Panc1 (cell line): ENCODE data around the gene ELOVL1. TPM values are rescaled to one million over a fixed set of nuclear protein-coding genes. Genes with fewer than 3 reads are reported as not detected.
"Not testable (repeated sequence)": the region's sequence is repeated elsewhere in the genome, so short reads cannot be mapped to it uniquely, and the experiment has no call there.

Experiments
- ATAC-seq: fragments of 200-7000 bp; cut with Tn5 transposase; 2 replicates; pipeline ENCODE4 v1.9.1; 2020; ENCODE audit warnings: mild to moderate bottlenecking, moderate library complexity
- BruUV-seq: library from RNA; stranded (reverse); fragments of 400-500 nt; replicated peaks from 2 replicates; lab custom pipeline; 2021; lab: Mats Ljungman, UMichigan
- CTCF ChIA-PET: fragments of 300-600 bp; sonication (Branson Sonifier 250); formaldehyde crosslinking; loops from one replicate; lab custom pipeline; 2022; ENCODE audit warnings: antibody characterized with exemption; lab: Charles Lee
- POLR2A ChIA-PET: fragments of 300-600 bp; sonication (Branson Sonifier 250); formaldehyde crosslinking; loops from one replicate; lab custom pipeline; 2022; ENCODE audit warnings: antibody characterized with exemption; lab: Charles Lee
- DNase-seq: peaks from one replicate; pipeline ENCODE4 v3.0.0-alpha.2; 2010; ENCODE audit warnings: low read depth, low spot score
- H3K27ac ChIP-seq: 2 replicates; pipeline ENCODE4 v1.5.1; 2011; ENCODE audit warnings: mild to moderate bottlenecking, low read length, inconsistent platforms
- H3K27me3 ChIP-seq: fragments of 200-500 bp; sonication (Bioruptor generic); 2 replicates; pipeline ENCODE4 v1.6.0; 2014; ENCODE audit warnings: low read length, inconsistent platforms; ENCODE audit not compliant: control insufficient read depth, insufficient read depth
- H3K36me3 ChIP-seq: fragments of 200-500 bp; sonication (Bioruptor generic); 2 replicates; pipeline ENCODE4 v1.5.1; 2014; ENCODE audit warnings: inconsistent platforms, mild to moderate bottlenecking, low read length, moderate library complexity; ENCODE audit not compliant: control insufficient read depth, insufficient read depth
- H3K4me1 ChIP-seq: 2 replicates; pipeline ENCODE4 v1.5.1; 2011; ENCODE audit warnings: inconsistent platforms, mild to moderate bottlenecking, low read length, moderate library complexity; ENCODE audit not compliant: control insufficient read depth, insufficient read depth
- H3K4me3 ChIP-seq, 2 experiments: 2 replicates each; pipeline ENCODE4 v1.5.1; 2011 to 2012; ENCODE audit warnings: low read depth in 2 of 2, low read length in 2 of 2, mild to moderate bottlenecking in 2 of 2, inconsistent platforms in 1 of 2, moderate library complexity in 1 of 2
- H3K9me3 ChIP-seq: fragments of 200-500 bp; sonication (Bioruptor generic); 2 replicates; pipeline ENCODE4 v1.5.1; 2014; ENCODE audit warnings: low read depth, mild to moderate bottlenecking, inconsistent platforms, low read length, moderate library complexity; ENCODE audit not compliant: control insufficient read depth, insufficient read depth
- CTCF ChIP-seq: fragments of 450-650 bp; IDR thresholded peaks from 2 replicates; pipeline ENCODE4 v1.5.1; 2017; ENCODE audit warnings: mild to moderate bottlenecking
- POLR2AphosphoS5 ChIP-seq: IDR thresholded peaks from 2 replicates; pipeline ENCODE4 v1.6.1; 2012; ENCODE audit warnings: mild to moderate bottlenecking, low read depth, low read length, moderate library complexity
- SIN3A ChIP-seq: IDR thresholded peaks from 2 replicates; pipeline ENCODE4 v1.6.1; 2012; ENCODE audit warnings: low read depth, mild to moderate bottlenecking, low read length, moderate library complexity, borderline replicate concordance; ENCODE audit not compliant: insufficient read depth
- TCF7L2 ChIP-seq: IDR thresholded peaks from 2 replicates; pipeline ENCODE4 v1.6.1; 2011; ENCODE audit warnings: mild to moderate bottlenecking, low read depth, low read length, inconsistent platforms
- in situ Hi-C: cut with HindIII; loops from 2 replicates; pipeline ENCODE4 v1.10.0; 2016; ENCODE audit warnings: low sequenced_read_pairs, low pct_unique_long_range_greater_than_20kb
- intact Hi-C: fragments of 100-400 bp; cut with micrococcal nuclease; formaldehyde crosslinking; loops from one replicate; pipeline ENCODE4 v1.10.0; 2022; ENCODE audit not compliant: unreplicated experiment
- total RNA-seq: library from RNA; stranded (reverse); gene quantifications from one replicate; pipeline ENCODE4 v1.2.1, GENCODE V29; 2021; ENCODE audit not compliant: unreplicated experiment
- TF ChIP-seq, protein P1 (sequence below), 2 experiments: IDR thresholded peaks; 2 replicates each; pipeline ENCODE4 v1.6.1; 2011 to 2012; ENCODE audit warnings: low read depth in 2 of 2, control low read depth in 1 of 2, low read length in 1 of 2, mild to moderate bottlenecking in 1 of 2, moderate library complexity in 1 of 2; ENCODE audit not compliant: insufficient read depth in 1 of 2

Gene ELOVL1
- total RNA-seq, 1 experiment from 2014 or later, result 105 TPM

DNA sequence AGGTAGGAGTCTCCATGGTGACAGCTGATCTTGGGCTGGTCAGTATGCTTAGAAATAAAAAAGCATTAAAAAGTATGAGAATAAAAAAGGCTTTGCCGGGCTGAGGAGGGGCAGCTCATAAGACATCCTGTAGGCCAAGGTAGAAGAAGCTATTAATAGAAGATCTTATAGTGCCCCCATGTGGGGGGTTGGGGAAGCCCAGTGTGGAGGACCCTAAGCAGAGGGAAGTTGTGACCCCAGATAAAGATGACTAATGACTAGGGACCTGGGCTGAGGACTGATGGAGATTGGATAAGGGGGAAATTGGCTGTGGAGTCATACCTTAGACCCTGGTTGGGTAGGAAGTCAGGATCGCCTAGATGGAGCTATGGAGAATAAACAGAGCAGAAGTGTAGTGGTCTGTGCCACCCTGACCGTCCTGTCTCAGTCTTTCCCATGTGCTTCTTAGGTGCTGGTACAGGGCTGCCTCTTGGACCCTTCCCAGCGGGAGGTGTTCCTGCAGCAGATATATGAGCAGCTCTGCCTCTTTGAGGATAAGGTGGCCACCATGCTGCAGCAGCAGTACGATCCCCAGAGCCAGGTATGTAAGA, 46.9 kb upstream of the ELOVL1 start:
- H3K4me3 ChIP-seq, result no peak overlapping the region
- no peaks in the 10 kb centered on the region for H3K27me3 ChIP-seq
- DNase-seq (peak; percentile 20), ATAC-seq (peak; percentile 93)
- BruUV-seq, result no TSS peak
- ChIA-PET CTCF (interaction anchor here (0.6 to 1.7 kb wide), 8 partner anchors 39 to 502 kb away, joined by 3 to 23 read pairs (median 4); partner anchors contain the start of gene HYI), POLR2A (interaction anchor here (1.0 kb wide), 1 partner anchor 66 kb away, joined by 4 read pairs; no protein-coding TSS in a partner anchor)
- no peaks in the 10 kb centered on the region for H3K9me3 ChIP-seq
- no peaks in the 10 kb centered on the region for H3K4me1 ChIP-seq
- in situ Hi-C loops, result no loop called here
- H3K27ac ChIP-seq, result no peak overlapping the region
- intact Hi-C loops, result loop anchor here (1.0 to 5.0 kb wide), 2 partner anchors 176 to 187 kb away; no protein-coding TSS in a partner anchor
- H3K36me3 ChIP-seq, result peaks cover 3% of the 10 kb centered on the region; the same call in 1 of the 2 replicates
- TF ChIP-seq CTCF, result peak; percentile 76
- no peak for TF ChIP-seq TCF7L2

- H3K4me3 ChIP-seq, H3K4me1 ChIP-seq, in situ Hi-C loops, BruUV-seq, CTCF ChIA-PET, H3K9me3 ChIP-seq, DNase-seq, ATAC-seq, H3K27me3 ChIP-seq, H3K27ac ChIP-seq, H3K36me3 ChIP-seq, POLR2A ChIA-PET: not testable (repeated sequence)
- intact Hi-C loops, result loop anchor here (5.0 kb wide), 1 partner anchor 186 kb away; no protein-coding TSS in a partner anchor
These were observed 45.6 kb upstream of the ELOVL1 start for GRCh38 chr1:43413426-43413825.

DNA sequence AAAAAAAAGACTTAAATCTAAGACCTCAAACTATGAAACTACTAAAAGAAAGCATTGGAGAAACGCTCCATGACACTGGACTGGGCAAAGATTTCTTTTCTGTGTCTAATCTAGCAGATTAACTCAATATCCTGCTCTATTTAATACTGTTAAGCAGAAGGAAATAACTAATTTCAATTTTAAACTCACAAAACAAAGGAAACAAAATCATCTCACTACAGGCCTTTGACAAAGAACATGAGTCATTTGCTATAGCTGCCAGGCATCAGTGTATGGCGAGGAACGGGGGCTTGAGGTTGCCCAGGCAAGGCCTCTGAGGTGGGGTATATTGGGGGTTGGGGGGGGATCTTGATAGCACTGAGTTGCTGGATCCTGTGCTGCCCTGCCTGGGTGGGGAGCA, 42.8 kb upstream of the ELOVL1 start:
- no peak for ATAC-seq
- TF ChIP-seq CTCF, result no peak
- no peak for TF ChIP-seq TCF7L2
- TF ChIP-seq, protein P1, sequence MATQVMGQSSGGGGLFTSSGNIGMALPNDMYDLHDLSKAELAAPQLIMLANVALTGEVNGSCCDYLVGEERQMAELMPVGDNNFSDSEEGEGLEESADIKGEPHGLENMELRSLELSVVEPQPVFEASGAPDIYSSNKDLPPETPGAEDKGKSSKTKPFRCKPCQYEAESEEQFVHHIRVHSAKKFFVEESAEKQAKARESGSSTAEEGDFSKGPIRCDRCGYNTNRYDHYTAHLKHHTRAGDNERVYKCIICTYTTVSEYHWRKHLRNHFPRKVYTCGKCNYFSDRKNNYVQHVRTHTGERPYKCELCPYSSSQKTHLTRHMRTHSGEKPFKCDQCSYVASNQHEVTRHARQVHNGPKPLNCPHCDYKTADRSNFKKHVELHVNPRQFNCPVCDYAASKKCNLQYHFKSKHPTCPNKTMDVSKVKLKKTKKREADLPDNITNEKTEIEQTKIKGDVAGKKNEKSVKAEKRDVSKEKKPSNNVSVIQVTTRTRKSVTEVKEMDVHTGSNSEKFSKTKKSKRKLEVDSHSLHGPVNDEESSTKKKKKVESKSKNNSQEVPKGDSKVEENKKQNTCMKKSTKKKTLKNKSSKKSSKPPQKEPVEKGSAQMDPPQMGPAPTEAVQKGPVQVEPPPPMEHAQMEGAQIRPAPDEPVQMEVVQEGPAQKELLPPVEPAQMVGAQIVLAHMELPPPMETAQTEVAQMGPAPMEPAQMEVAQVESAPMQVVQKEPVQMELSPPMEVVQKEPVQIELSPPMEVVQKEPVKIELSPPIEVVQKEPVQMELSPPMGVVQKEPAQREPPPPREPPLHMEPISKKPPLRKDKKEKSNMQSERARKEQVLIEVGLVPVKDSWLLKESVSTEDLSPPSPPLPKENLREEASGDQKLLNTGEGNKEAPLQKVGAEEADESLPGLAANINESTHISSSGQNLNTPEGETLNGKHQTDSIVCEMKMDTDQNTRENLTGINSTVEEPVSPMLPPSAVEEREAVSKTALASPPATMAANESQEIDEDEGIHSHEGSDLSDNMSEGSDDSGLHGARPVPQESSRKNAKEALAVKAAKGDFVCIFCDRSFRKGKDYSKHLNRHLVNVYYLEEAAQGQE (IDR thresholded peaks at IDR 0.05; ENCODE audit: insufficient read depth in 1 of 2, low read depth in 2 of 2, low read length in 1 of 2), result no peak
- TF ChIP-seq POLR2AphosphoS5, result no peak
- TF ChIP-seq SIN3A, result no peak
- in situ Hi-C loops, result no loop called here
- DNase-seq, result no peak
- H3K27me3 ChIP-seq, result no peaks in the 10 kb centered on the region
- no peaks in the 10 kb centered on the region for H3K9me3 ChIP-seq
- intact Hi-C loops, result loop anchor here (5.0 kb wide), 1 partner anchor 183 kb away; no protein-coding TSS in a partner anchor
- no peak overlapping the region for H3K27ac ChIP-seq
- no peak overlapping the region for H3K4me3 ChIP-seq
- CTCF ChIA-PET, result no interaction called here
- POLR2A ChIA-PET, result no interaction called here
- BruUV-seq, result no TSS peak
- no peaks in the 10 kb centered on the region; the same call in 1 of the 2 replicates for H3K36me3 ChIP-seq
- H3K4me1 ChIP-seq, result no peaks in the 10 kb centered on the region
